ACC112 (cell line): Measurements from ENCODE around the gene NCOA7.

Source experiments
- H2AFZ ChIP-seq: fragments of 200-600 bp; sonication (generic); one replicate; pipeline ENCODE4 v1.6.0; 2017; ENCODE audit warnings: antibody characterized with exemption, low read length; ENCODE audit not compliant: unreplicated experiment
- H3K27ac ChIP-seq: fragments of 200-600 bp; sonication (generic); 2 replicates; pipeline ENCODE4 v1.5.1; 2014; ENCODE audit warnings: low read depth, mild to moderate bottlenecking, antibody characterized with exemption, low read length, moderate library complexity
- H3K27me3 ChIP-seq: fragments of 200-600 bp; sonication (generic); 2 replicates; pipeline ENCODE4 v1.6.1; 2014; ENCODE audit warnings: mild to moderate bottlenecking, antibody characterized with exemption, low read length, moderate library complexity, mixed read lengths; ENCODE audit not compliant: insufficient read depth
- H3K36me3 ChIP-seq: fragments of 200-600 bp; sonication (generic); 2 replicates; pipeline ENCODE4 v1.6.1; 2016; ENCODE audit warnings: mild to moderate bottlenecking, antibody characterized with exemption, low read length, moderate library complexity, mixed read lengths; ENCODE audit not compliant: insufficient read depth
- H3K4me1 ChIP-seq: fragments of 200-600 bp; sonication (generic); one replicate; pipeline ENCODE4 v1.6.1; 2016; ENCODE audit warnings: low read length, mixed read lengths; ENCODE audit not compliant: insufficient read depth, unreplicated experiment, control insufficient read depth
- H3K4me3 ChIP-seq: fragments of 200-600 bp; sonication (generic); 2 replicates; pipeline ENCODE4 v1.5.1; 2014; ENCODE audit warnings: mild to moderate bottlenecking, low read depth, low read length
- H3K79me2 ChIP-seq: fragments of 200-600 bp; sonication (generic); one replicate; pipeline ENCODE4 v1.6.0; 2016; ENCODE audit warnings: low read length; ENCODE audit not compliant: control insufficient read depth, unreplicated experiment, insufficient read depth

NCOA7 gene

DNA sequence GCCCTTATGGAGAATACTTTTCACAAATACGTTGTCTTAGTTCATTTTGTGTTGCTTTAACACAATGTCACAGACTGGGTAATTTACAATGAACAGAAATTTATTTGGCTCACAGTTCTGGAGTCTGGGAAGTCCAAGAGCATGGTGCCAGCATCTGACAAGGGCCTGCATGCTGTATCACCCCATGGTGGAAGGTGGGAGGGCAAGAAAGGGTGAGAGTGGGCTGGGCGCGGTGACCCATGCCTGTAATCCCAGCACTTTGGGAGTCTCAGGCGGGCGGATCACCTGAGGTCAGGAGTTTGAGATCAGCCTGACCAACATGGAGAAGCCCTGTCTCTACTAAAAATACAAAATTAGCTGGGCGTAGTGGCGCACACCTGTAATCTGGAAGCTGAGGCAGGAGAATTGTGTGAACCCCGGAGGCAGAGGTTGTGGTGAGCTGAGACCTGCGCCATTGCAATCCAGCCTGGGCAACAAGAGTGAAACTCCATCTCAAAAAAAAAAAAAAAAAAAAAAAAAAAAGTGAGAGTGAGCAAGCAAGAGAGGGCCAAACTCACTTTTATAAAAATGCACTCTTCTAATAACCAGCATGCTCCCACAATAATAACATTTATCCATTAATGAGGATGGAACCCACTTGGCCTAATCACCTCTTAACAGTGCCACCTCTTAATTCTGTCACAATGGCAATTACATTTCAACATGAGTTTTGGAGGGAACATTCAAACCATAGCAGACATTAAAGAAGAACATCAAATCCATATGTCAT is 36.1 kb downstream of the NCOA7 start:
- H3K79me2 ChIP-seq = peaks cover 17% of the 10 kb centered on the region
- no peaks in the 10 kb centered on the region for H3K4me1 ChIP-seq
- no peak overlapping the region for H2AFZ ChIP-seq
- no peak overlapping the region for H3K27ac ChIP-seq
- no peaks in the 10 kb centered on the region for H3K27me3 ChIP-seq
- no peaks in the 10 kb centered on the region for H3K36me3 ChIP-seq
- H3K4me3 ChIP-seq = no peak overlapping the region

DNA sequence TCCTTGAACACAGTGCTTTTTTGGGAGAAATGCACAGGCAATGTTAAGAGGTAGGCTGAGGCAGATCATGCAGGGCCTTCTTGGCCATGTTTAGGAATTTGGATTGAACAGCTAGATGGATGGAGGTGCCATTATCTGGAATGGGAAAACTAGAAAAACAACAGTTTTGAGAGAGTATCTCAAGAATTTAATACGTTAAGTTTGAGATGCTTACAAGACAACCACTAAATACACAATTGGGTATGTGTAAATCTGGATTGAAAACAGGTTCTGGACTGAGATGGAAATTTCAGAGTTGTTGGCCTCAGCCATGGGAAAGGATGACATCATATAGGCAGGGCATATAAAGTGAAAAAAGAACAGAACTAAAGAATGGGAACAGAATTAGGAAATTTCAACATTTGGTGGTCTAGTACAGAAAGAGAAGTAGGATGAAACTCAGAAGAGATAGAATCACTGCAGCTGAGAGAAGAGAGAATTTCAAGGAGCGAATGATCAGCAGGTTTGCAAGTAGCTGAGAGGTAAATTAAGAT is 37.1 kb downstream of the NCOA7 start:
- H3K79me2 ChIP-seq = peaks cover 21% of the 10 kb centered on the region
- H3K27me3 ChIP-seq = no peaks in the 10 kb centered on the region
- no peaks in the 10 kb centered on the region for H3K4me1 ChIP-seq
- H3K4me3 ChIP-seq = no peak overlapping the region
- H3K36me3 ChIP-seq = no peaks in the 10 kb centered on the region
- H2AFZ ChIP-seq = no peak overlapping the region
- no peak overlapping the region for H3K27ac ChIP-seq

DNA sequence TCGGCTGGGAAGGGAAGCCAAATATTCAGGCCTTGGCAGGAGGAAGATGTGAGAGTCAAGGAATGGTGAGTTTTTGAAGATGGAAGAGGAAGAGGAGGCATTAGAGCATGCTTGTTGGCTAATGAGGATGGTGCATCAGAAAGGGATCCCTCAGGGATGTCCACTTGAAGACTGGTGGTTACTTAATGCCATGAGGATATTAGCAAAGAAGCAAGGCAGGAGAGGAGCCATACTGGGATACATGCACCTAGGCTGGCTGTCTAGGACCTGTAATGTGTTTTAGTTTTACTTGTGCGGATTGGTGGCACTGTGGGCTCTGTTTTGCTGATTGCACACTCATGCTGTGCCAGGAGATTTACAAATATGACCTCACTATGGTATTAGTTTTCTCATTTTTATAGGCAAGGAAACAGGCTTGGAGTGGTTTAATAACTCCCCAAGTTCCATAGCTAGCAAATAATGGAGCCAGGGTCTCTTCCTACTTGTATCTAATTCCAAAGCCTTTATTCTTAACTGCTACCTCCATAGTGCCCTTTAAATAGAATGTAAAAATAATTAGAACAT is 37.8 kb downstream of the NCOA7 start:
- Histone ChIP-seq H3K36me3 (no peaks in the 10 kb centered on the region), H3K4me3 (no peak overlapping the region), H3K4me1 (no peaks in the 10 kb centered on the region), H3K79me2 (peaks cover 23% of the 10 kb centered on the region), H2AFZ (no peak overlapping the region), H3K27ac (no peak overlapping the region), H3K27me3 (no peaks in the 10 kb centered on the region)

DNA sequence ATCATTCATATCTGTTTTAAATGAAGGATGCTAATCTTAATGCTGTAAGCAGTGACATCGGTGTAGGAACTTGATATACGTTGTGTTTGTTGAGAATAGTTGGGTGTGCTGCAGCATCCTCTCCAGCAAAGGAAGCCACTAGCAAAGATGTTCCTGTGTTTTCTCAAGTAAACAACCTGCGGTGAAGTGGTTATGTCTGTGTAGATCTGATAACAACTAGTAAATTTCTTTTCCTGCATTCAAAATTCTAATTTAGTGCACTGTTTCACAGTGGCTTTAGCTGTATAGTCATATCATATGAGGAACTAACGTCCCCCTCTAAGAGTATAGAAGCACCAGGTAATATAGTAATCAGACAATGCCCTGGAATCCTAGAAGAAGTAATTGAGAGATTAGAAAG is 38.7 kb downstream of the NCOA7 start:
- H3K27me3 ChIP-seq = no peaks in the 10 kb centered on the region
- peaks cover 23% of the 10 kb centered on the region for H3K79me2 ChIP-seq
- H2AFZ ChIP-seq = no peak overlapping the region
- H3K4me3 ChIP-seq = no peak overlapping the region
- no peaks in the 10 kb centered on the region for H3K36me3 ChIP-seq
- H3K4me1 ChIP-seq = peaks cover 2% of the 10 kb centered on the region
- no peak overlapping the region for H3K27ac ChIP-seq

DNA sequence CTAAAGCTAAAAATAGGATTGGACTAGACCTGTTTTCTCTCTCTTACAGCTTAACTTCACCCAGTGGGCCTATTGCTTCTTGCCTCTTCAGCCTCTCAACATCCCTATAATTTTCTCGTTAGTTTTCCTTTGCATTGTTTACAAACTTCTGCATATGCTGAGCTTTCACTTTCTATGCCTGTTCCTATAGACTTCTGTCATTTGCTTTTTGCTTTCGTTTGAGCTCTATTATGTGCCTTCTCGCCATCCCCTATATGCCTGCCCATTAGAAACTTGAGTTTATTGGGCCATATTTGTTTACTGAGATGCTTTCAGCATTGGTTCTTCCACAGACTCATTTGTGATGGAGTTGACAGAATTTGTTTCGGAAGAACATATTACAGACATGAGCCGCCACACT is 40.9 kb downstream of the NCOA7 start:
- no peaks in the 10 kb centered on the region for H3K36me3 ChIP-seq
- H3K4me3 ChIP-seq = no peak overlapping the region
- H3K27ac ChIP-seq = no peak overlapping the region
- peaks cover 15% of the 10 kb centered on the region for H3K4me1 ChIP-seq
- H3K79me2 ChIP-seq = peaks cover 28% of the 10 kb centered on the region
- no peak overlapping the region for H2AFZ ChIP-seq
- no peaks in the 10 kb centered on the region for H3K27me3 ChIP-seq

DNA sequence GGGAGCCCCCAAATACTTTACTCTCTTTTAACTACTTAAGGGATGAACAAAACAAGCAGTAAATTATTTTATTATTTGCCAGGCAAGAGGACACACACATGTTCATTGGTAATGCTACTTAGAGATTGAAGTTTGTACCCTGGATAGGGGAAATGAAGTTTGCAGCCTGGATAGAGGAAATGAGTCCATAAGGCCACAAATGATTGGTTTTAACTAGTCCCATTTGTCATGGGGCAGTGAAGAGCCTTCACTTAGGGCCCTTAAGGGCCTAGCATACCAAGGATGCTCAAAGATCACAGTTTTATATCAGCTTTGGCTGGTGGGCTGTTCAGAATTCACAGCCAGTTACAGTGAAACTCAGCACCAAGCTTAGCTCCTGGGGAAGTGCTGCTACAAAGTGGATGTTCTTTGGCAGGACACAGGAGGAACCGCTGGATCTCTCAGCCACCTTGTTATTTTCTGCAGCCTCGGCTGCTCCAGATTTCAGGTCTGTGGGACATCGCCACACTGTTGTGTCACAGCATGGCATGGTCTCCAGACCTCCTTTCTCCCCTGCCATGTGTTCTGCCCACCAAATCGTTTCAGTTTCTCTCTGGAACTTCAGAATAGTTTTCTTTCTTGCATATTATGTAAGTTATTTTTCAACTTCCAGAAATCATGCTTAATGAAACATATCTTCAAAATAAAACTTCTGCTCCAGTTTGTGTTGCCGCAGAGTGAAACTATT is 41.8 kb downstream of the NCOA7 start:
- H3K4me3 ChIP-seq = no peak overlapping the region
- H2AFZ ChIP-seq = no peak overlapping the region
- H3K36me3 ChIP-seq = no peaks in the 10 kb centered on the region
- H3K27ac ChIP-seq = no peak overlapping the region
- peaks cover 15% of the 10 kb centered on the region for H3K4me1 ChIP-seq
- H3K27me3 ChIP-seq = no peaks in the 10 kb centered on the region
- peaks cover 28% of the 10 kb centered on the region for H3K79me2 ChIP-seq

DNA sequence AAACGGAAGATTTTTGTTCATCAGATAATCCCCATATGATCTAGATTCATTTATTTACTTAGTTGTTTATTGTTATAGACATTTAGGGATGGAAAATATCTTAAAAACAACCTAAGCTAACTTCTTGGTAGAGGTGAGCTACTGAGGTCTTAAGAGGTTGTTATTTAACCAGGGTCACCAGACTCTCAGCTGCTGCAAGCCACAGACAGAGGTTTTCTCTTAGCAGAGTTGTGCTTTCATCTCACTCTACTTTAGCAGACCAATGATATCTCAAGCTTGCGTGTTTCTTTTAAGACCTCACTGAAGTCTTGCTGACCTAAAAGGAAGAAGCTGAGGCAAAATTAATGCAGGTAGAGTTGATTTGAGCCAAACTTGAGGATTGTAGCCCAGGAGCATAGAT is 43.6 kb downstream of the NCOA7 start:
- Histone ChIP-seq H3K36me3 (no peaks in the 10 kb centered on the region), H3K4me3 (no peak overlapping the region), H3K27ac (peak overlapping the region; percentile 62), H2AFZ (no peak overlapping the region), H3K4me1 (peaks cover 15% of the 10 kb centered on the region), H3K79me2 (peaks cover 29% of the 10 kb centered on the region), H3K27me3 (no peaks in the 10 kb centered on the region)

DNA sequence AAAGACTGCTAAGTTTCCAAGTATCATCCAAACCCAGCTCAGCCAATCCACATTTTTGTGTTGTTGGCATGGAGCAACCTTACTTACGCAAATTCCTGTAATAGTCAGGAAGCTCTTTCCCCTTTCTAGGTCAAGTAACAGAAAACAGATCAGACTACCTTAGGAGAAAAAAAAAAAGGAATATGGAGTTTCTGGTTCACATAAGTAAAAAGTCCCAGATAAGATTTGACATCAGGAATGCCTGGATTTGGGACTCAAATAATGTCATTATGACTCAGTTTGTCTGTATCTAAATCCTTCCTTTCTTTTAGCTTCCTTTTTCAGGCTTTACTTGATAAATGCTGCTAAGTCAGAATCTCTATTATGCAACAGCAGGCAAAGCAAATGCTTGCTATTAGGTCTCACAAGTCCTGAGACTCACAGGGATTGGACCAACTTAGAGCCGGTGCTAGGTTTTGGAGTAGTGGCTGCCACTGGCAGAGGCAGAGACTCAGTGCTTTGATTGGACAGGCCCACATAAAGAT is 44.5 kb downstream of the NCOA7 start:
- no peaks in the 10 kb centered on the region for H3K27me3 ChIP-seq
- no peak overlapping the region for H3K4me3 ChIP-seq
- H2AFZ ChIP-seq = no peak overlapping the region
- H3K4me1 ChIP-seq = peaks cover 15% of the 10 kb centered on the region
- H3K36me3 ChIP-seq = no peaks in the 10 kb centered on the region
- H3K27ac ChIP-seq = peak overlapping the region; percentile 62
- H3K79me2 ChIP-seq = peaks cover 24% of the 10 kb centered on the region

DNA sequence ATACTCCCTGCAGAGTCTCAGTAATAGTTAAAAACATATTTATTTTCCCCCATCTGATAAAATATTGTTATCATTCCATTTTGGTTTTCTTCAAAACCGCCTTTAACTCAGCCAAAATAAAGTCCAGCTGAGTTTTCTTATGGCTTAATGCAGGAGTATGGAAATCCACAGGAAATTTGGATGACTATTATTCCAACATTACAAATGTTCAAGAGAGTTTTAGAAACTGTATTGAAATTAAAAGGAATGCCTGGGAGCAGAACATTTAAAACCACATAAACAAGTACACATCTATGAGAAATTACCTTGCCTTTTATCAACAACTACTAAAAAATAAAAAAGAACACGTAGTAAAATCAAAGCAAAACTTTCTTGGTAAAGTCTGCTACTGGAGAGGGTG is 45.7 kb downstream of the NCOA7 start:
- no peak overlapping the region for H3K4me3 ChIP-seq
- H3K79me2 ChIP-seq = peaks cover 18% of the 10 kb centered on the region
- no peak overlapping the region for H3K27ac ChIP-seq
- no peak overlapping the region for H2AFZ ChIP-seq
- no peaks in the 10 kb centered on the region for H3K27me3 ChIP-seq
- no peaks in the 10 kb centered on the region for H3K36me3 ChIP-seq
- peaks cover 15% of the 10 kb centered on the region for H3K4me1 ChIP-seq

DNA sequence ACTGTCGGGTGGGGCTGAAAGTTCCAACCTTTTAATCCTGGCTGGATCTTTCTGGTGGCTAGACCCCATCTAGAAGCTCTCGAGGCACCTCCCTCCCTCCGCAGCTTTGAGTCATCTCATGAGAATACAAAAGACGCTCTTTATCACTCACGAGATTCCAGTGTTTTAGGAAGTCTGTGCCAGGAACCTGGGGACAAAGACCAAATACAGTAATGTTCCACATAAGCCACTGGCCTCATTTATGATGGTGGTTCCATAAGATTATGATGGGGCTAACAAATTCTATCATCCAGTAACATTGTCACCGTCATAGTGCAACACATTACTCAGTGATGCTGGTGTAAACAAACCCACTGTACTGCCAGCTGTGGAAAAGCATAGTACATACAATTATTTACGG is 48.7 kb downstream of the NCOA7 start:
- Histone ChIP-seq H3K79me2 (peaks cover 25% of the 10 kb centered on the region), H3K27ac (no peak overlapping the region), H3K36me3 (no peaks in the 10 kb centered on the region), H2AFZ (no peak overlapping the region), H3K4me3 (no peak overlapping the region), H3K4me1 (peaks cover 32% of the 10 kb centered on the region), H3K27me3 (no peaks in the 10 kb centered on the region)
